Measurements from ENCODE around the gene SEL1L3. TPM values are rescaled to one million over a fixed set of nuclear protein-coding genes. Genes with fewer than 3 reads are reported as not detected.

Gene SEL1L3
- total RNA-seq, 1 donor, result 83.6 TPM

- Histone ChIP-seq H3K36me3 (ENCODE audit: insufficient read depth, low read length) (no peaks in the 10 kb centered on the region), H3K4me2 (ENCODE audit: insufficient read depth, low read length) (no peak overlapping the region), H2AFZ (ENCODE audit: low read length) (no peak overlapping the region), H3K27ac (ENCODE audit: low read depth, low read length) (no peak overlapping the region), H3K4me1 (ENCODE audit: insufficient read depth, low read length) (peaks cover 10% of the 10 kb centered on the region), H3K4me3 (ENCODE audit: insufficient read depth, low read length) (no peak overlapping the region), H3K79me2 (ENCODE audit: insufficient read depth, low read length) (no peaks in the 10 kb centered on the region), H4K20me1 (ENCODE audit: insufficient read depth, low read length) (no peaks in the 10 kb centered on the region), H3K27me3 (ENCODE audit: insufficient read depth, low read length) (no peaks in the 10 kb centered on the region), H3K9me3 (ENCODE audit: low read depth, low read length) (no peaks in the 10 kb centered on the region)
- no peak for DNase-seq (ENCODE audit: insufficient read length, low spot score, missing footprints)
- TF ChIP-seq, protein P1, sequence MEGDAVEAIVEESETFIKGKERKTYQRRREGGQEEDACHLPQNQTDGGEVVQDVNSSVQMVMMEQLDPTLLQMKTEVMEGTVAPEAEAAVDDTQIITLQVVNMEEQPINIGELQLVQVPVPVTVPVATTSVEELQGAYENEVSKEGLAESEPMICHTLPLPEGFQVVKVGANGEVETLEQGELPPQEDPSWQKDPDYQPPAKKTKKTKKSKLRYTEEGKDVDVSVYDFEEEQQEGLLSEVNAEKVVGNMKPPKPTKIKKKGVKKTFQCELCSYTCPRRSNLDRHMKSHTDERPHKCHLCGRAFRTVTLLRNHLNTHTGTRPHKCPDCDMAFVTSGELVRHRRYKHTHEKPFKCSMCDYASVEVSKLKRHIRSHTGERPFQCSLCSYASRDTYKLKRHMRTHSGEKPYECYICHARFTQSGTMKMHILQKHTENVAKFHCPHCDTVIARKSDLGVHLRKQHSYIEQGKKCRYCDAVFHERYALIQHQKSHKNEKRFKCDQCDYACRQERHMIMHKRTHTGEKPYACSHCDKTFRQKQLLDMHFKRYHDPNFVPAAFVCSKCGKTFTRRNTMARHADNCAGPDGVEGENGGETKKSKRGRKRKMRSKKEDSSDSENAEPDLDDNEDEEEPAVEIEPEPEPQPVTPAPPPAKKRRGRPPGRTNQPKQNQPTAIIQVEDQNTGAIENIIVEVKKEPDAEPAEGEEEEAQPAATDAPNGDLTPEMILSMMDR (IDR thresholded peaks at IDR 0.05; ENCODE audit: extremely low read depth, low read depth, low read length), result no peak
Measured at GRCh38 chr4:25889589-25890503, 27.1 kb upstream of the SEL1L3 start.

- TF ChIP-seq, protein P1 (IDR thresholded peaks at IDR 0.05; ENCODE audit: extremely low read depth, low read depth, low read length), result no peak
- Histone ChIP-seq H3K36me3 (ENCODE audit: insufficient read depth, low read length) (no peaks in the 10 kb centered on the region), H3K27ac (ENCODE audit: low read depth, low read length) (no peak overlapping the region), H3K27me3 (ENCODE audit: insufficient read depth, low read length) (no peaks in the 10 kb centered on the region), H3K4me3 (ENCODE audit: insufficient read depth, low read length) (no peak overlapping the region), H3K79me2 (ENCODE audit: insufficient read depth, low read length) (no peaks in the 10 kb centered on the region), H4K20me1 (ENCODE audit: insufficient read depth, low read length) (no peaks in the 10 kb centered on the region), H2AFZ (ENCODE audit: low read length) (no peak overlapping the region), H3K4me1 (ENCODE audit: insufficient read depth, low read length) (peaks cover 21% of the 10 kb centered on the region), H3K4me2 (ENCODE audit: insufficient read depth, low read length) (no peak overlapping the region), H3K9me3 (ENCODE audit: low read depth, low read length) (no peaks in the 10 kb centered on the region)
- DNase-seq (ENCODE audit: insufficient read length, low spot score, missing footprints), result no peak
Measured at GRCh38 chr4:25888781-25889180, 26.0 kb upstream of the SEL1L3 start.

- TF ChIP-seq, protein P1 (IDR thresholded peaks at IDR 0.05; ENCODE audit: extremely low read depth, low read depth, low read length), result no peak
- Histone ChIP-seq H2AFZ (ENCODE audit: low read length) (peak overlapping the region; percentile 8), H3K36me3 (ENCODE audit: insufficient read depth, low read length) (no peaks in the 10 kb centered on the region), H3K4me1 (ENCODE audit: insufficient read depth, low read length) (peaks cover 38% of the 10 kb centered on the region), H3K9me3 (ENCODE audit: low read depth, low read length) (no peaks in the 10 kb centered on the region), H3K27ac (ENCODE audit: low read depth, low read length) (peak overlapping the region; percentile 48), H3K27me3 (ENCODE audit: insufficient read depth, low read length) (no peaks in the 10 kb centered on the region), H3K4me3 (ENCODE audit: insufficient read depth, low read length) (no peak overlapping the region), H3K79me2 (ENCODE audit: insufficient read depth, low read length) (no peaks in the 10 kb centered on the region), H3K4me2 (ENCODE audit: insufficient read depth, low read length) (peak overlapping the region; percentile 40), H4K20me1 (ENCODE audit: insufficient read depth, low read length) (no peaks in the 10 kb centered on the region)
- DNase-seq (ENCODE audit: insufficient read length, low spot score, missing footprints), result no peak
Measured at GRCh38 chr4:25884031-25884782, 21.4 kb upstream of the SEL1L3 start.

DNA sequence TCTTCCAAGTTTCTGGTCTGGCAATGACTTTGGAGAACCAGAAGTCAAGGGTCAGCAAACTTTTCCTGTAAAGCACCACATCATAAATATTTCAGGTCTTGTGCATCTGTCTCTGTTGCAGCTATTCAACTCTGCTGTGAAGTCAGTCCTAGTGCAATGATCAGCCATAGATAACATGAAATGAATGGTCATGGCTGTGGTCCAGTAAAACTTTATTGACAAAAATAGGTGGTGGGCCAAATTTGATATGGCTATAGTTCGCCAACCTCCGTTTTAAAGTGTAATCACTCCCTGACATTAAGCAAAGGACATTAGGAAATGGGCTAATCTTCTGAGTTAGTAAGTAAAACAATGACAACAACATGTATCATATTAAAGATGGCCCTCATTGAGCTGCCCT is 20.8 kb upstream of the SEL1L3 start:
- H3K4me3 ChIP-seq (ENCODE audit: insufficient read depth, low read length), result no peak overlapping the region
- no peaks in the 10 kb centered on the region for H3K79me2 ChIP-seq (ENCODE audit: insufficient read depth, low read length)
- no peaks in the 10 kb centered on the region for H3K27me3 ChIP-seq (ENCODE audit: insufficient read depth, low read length)
- peak overlapping the region; percentile 40 for H3K4me2 ChIP-seq (ENCODE audit: insufficient read depth, low read length)
- DNase-seq (ENCODE audit: insufficient read length, low spot score, missing footprints), result no peak
- no peaks in the 10 kb centered on the region for H3K36me3 ChIP-seq (ENCODE audit: insufficient read depth, low read length)
- no peaks in the 10 kb centered on the region for H4K20me1 ChIP-seq (ENCODE audit: insufficient read depth, low read length)
- no peak overlapping the region for H2AFZ ChIP-seq (ENCODE audit: low read length)
- H3K27ac ChIP-seq (ENCODE audit: low read depth, low read length), result peak overlapping the region; percentile 48
- H3K4me1 ChIP-seq (ENCODE audit: insufficient read depth, low read length), result peaks cover 33% of the 10 kb centered on the region
- TF ChIP-seq, protein P1 (IDR thresholded peaks at IDR 0.05; ENCODE audit: extremely low read depth, low read depth, low read length), result no peak
- H3K9me3 ChIP-seq (ENCODE audit: low read depth, low read length), result no peaks in the 10 kb centered on the region

All from osteoblast (primary cell).